ENCODE measurements around the gene KRTAP5-11. TPM values are rescaled to one million over a fixed set of nuclear protein-coding genes. Genes with fewer than 3 reads are reported as not detected.

KRTAP5-11 gene
- total RNA-seq, result not detected

- no peak for TF ChIP-seq CTCF (IDR thresholded peaks at IDR 0.05; ENCODE audit: low read depth)
Measured at GRCh38 chr11:71582309-71582895, at the start of gene KRTAP5-11. Gene KRTAP5-11 (minus strand): TSS chr11:71582875. CDS start chr11:71582837, 38 bp downstream.

- no peak for TF ChIP-seq CTCF (IDR thresholded peaks at IDR 0.05; ENCODE audit: low read depth)
Measured at GRCh38 chr11:71581826-71582225, 849 bp downstream of the KRTAP5-11 start.

GRCh38 chr11:71580057-71581003 lies 2.3 kb downstream of the KRTAP5-11 start:
- no peak for TF ChIP-seq CTCF (IDR thresholded peaks at IDR 0.05; ENCODE audit: low read depth)

GRCh38 chr11:71577469-71578004 lies 5.1 kb downstream of the KRTAP5-11 start:
- TF ChIP-seq CTCF (IDR thresholded peaks at IDR 0.05; ENCODE audit: low read depth), result no peak

GRCh38 chr11:71575723-71576424 lies 6.8 kb downstream of the KRTAP5-11 start:
- TF ChIP-seq CTCF (IDR thresholded peaks at IDR 0.05; ENCODE audit: low read depth), result no peak

GRCh38 chr11:71574418-71574817 lies 8.3 kb downstream of the KRTAP5-11 start:
- no peak for TF ChIP-seq CTCF (IDR thresholded peaks at IDR 0.05; ENCODE audit: low read depth)

Data from subcutaneous adipose tissue (tissue), 4 donors.